Breast epithelium (tissue), 3 donors: ENCODE data around the gene TRPC4AP.

Experiments used
- POLR2A ChIP-seq: fragments of 450-650 bp; IDR thresholded peaks from one replicate; pipeline ENCODE4 v1.6.1; 2016; ENCODE audit warnings: antibody characterized with exemption, mild to moderate bottlenecking, moderate library complexity
- POLR2AphosphoS5 ChIP-seq, 3 donors: sonication (generic); formaldehyde crosslinking; IDR thresholded peaks; one replicate each; pipeline ENCODE4 v1.6.1; 2017; ENCODE audit warnings: antibody characterized with exemption in 3 of 3
- TF ChIP-seq, protein P1 (sequence below), 3 donors: fragments of 450-650 bp; IDR thresholded peaks; one replicate each; pipeline ENCODE4 v1.5.1; 2016 to 2017; ENCODE audit warnings: antibody characterized with exemption in 3 of 3, mild to moderate bottlenecking in 3 of 3, moderate library complexity in 3 of 3

DNA sequence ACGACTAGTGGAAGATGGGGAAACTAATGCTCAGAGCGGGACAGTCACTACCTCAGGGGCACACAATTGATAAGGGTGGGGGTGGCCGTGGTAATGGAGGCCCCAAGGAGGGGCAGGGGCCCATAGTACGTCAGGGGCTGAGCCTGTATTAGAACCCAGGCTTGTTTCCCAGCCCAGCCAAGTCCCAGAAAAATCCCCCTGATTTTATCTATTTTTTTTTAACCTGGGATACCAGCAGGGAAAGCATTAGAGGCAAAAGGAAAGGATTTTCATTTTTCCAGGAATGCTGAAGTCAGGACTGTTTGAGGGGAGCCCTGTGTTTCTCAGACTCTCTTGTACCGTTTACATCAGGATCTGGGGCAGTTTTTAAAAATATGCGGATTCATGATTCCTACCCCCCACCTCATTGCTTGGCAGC is 136.6 kb downstream of the TRPC4AP start:
- no peak for TF ChIP-seq POLR2A
- no peak for TF ChIP-seq POLR2AphosphoS5 (IDR thresholded peaks at IDR 0.05)
- TF ChIP-seq, protein P1, sequence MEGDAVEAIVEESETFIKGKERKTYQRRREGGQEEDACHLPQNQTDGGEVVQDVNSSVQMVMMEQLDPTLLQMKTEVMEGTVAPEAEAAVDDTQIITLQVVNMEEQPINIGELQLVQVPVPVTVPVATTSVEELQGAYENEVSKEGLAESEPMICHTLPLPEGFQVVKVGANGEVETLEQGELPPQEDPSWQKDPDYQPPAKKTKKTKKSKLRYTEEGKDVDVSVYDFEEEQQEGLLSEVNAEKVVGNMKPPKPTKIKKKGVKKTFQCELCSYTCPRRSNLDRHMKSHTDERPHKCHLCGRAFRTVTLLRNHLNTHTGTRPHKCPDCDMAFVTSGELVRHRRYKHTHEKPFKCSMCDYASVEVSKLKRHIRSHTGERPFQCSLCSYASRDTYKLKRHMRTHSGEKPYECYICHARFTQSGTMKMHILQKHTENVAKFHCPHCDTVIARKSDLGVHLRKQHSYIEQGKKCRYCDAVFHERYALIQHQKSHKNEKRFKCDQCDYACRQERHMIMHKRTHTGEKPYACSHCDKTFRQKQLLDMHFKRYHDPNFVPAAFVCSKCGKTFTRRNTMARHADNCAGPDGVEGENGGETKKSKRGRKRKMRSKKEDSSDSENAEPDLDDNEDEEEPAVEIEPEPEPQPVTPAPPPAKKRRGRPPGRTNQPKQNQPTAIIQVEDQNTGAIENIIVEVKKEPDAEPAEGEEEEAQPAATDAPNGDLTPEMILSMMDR (IDR thresholded peaks at IDR 0.05) = no peak
